ENCODE measurements around the gene TYR.
"Not testable (repeated sequence)": the region's sequence is repeated elsewhere in the genome, so short reads cannot be mapped to it uniquely, and the experiment has no call there.

The TYR gene

DNA sequence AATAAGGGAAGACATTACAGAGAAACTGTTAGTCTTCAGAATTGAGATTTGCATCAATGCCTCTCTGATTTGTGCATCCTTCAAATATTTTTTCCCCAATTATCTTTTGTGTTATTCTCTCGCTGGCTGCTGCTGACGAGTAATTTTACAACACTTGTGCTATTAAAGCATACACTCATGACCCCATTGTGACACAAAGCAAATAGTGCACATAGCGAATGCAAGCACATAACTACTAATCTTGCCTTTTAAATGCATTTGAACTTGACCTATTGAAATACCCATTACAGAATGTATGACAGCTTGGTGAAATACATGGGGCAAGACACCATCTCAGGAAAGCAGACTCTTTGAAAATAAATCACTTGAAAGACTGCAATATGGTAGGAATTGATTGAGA, 132.9 kb downstream of the TYR start:
- H3K4me3 ChIP-seq (ENCODE audit: low read depth, low read length); DNase-seq (ENCODE audit: low read depth): not testable (repeated sequence)

DNA sequence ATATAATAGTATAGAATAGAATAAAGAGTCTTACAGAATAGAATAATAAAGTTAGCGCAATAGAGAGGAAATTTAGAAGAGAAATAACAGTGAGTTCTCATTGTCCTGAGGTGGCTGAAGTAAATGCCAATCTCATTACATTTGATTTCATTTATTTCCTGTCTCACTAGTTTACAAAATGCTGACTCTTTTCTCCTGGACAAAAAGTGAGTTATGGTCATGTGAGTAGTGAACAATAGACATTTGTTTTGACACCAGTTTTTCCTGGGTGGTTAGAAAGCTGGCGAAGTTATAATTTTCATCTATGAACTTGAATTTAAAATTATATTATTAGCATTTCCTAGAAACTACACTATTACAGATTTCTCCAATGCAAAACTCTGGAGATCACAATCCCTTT, 143.7 kb downstream of the TYR start:
- no peak for DNase-seq (ENCODE audit: low read depth)
- H3K4me3 ChIP-seq (ENCODE audit: low read depth, low read length) = no peak overlapping the region
- TF ChIP-seq, protein P1, sequence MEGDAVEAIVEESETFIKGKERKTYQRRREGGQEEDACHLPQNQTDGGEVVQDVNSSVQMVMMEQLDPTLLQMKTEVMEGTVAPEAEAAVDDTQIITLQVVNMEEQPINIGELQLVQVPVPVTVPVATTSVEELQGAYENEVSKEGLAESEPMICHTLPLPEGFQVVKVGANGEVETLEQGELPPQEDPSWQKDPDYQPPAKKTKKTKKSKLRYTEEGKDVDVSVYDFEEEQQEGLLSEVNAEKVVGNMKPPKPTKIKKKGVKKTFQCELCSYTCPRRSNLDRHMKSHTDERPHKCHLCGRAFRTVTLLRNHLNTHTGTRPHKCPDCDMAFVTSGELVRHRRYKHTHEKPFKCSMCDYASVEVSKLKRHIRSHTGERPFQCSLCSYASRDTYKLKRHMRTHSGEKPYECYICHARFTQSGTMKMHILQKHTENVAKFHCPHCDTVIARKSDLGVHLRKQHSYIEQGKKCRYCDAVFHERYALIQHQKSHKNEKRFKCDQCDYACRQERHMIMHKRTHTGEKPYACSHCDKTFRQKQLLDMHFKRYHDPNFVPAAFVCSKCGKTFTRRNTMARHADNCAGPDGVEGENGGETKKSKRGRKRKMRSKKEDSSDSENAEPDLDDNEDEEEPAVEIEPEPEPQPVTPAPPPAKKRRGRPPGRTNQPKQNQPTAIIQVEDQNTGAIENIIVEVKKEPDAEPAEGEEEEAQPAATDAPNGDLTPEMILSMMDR (IDR thresholded peaks at IDR 0.05; ENCODE audit: insufficient read depth, low read depth, low read length, missing control alignments) = no peak

DNA sequence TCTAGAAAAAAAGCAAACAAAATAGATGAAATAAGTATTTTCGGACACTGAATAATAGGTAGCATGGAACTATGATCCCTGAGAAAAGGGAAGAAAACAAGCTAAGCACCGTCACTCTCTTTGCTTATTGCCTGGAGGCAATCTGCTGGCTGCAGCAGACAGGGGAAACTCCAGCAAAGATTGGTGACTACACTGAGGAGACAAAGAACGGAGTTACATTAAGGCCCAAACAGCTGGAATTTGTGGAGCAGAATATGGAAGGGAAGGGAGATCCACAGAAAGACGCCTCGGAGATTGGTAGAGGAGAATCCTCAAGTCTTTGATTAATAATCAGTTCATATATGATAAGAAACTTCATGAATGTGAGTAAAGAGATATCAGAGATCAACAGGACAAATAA, 150.2 kb downstream of the TYR start:
- DNase-seq (ENCODE audit: low read depth) = no peak
- TF ChIP-seq, protein P1 (IDR thresholded peaks at IDR 0.05; ENCODE audit: insufficient read depth, low read depth, low read length, missing control alignments) = no peak
- H3K4me3 ChIP-seq (ENCODE audit: low read depth, low read length) = no peak overlapping the region

DNA sequence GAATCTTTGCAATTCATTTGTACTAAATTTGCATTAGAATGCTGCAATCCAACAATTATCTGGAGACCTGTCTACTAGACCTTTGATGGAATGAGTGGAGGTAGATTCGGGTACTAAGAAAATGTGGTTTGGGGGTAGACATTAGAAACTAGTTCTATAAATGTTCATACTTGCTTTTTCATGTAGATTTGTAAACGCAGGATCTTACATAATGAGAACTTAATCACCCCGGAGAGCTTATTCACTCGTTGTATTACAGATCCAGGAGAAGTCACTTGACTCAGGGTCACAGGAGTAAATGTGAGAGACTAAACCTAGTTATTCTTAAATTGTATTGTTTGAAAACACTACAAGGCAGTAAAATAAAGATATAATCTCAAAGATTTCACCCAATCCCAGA, 154.3 kb downstream of the TYR start:
- DNase-seq (ENCODE audit: low read depth); H3K4me3 ChIP-seq (ENCODE audit: low read depth, low read length): not testable (repeated sequence)

DNA sequence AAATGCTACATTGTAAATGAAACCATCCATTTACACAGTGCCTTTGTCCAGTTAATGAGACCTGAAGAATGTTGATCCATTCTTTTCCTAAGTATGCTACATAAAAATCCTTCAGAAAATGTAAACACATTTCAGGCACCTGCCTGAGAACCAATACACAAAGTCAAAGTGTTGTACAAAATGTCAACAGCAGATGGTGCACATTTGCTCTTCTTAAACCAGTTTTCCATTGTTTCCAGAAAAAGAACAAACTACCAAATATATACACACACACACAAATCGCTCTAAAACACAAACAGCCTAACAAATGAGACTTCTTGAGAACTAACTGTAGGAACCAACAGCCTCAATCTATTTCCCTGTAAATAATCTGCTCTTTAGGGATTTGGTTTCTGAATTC, 156.0 kb downstream of the TYR start:
- not testable (repeated sequence) for H3K4me3 ChIP-seq (ENCODE audit: low read depth, low read length); DNase-seq (ENCODE audit: low read depth)

DNA sequence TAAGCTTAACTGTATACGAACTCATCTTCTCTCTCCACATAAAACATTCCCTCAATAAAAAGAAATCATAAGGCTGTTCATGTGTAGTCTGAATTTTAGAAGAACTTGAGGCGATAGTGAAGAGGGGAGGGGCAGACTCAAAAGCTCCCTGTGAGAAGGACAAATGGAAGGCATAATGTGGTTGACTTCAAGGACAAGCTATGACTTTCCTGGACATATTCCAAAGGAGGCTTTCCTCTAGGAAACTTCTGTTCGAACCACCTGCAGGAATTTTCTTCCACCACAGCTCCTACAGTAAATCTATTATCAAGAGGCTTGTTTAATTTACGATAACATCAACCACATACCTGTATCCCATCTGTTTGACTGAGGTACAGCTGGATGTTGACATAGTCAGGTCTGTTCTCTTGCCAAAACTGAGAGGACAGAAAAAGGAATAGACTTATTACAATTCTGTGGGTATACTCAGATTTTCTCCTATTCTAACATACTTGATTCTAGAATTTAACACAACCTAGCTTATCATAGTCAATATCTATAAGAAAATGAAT, 159.5 kb downstream of the TYR start:
- not testable (repeated sequence) for H3K4me3 ChIP-seq (ENCODE audit: low read depth, low read length); DNase-seq (ENCODE audit: low read depth)

DNA sequence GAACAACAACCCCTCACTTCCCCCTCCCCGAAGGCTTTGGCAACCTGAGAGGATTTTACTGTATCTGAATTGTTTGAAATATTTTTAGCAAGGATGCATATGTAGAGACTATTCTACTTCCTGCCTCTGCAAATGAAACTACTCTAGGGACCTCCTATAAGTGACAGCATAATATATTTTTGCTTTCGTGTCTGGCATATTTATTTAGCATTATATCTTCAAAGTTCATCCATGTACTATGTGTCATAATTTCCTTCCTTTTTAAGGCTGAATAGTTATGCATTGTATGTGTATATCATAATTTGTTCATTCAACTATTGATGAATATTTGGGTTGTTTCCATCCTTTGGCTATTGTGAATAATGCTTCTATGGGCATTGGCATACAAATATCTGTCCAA, 160.4 kb downstream of the TYR start:
- not testable (repeated sequence) for DNase-seq (ENCODE audit: low read depth); H3K4me3 ChIP-seq (ENCODE audit: low read depth, low read length)

DNA sequence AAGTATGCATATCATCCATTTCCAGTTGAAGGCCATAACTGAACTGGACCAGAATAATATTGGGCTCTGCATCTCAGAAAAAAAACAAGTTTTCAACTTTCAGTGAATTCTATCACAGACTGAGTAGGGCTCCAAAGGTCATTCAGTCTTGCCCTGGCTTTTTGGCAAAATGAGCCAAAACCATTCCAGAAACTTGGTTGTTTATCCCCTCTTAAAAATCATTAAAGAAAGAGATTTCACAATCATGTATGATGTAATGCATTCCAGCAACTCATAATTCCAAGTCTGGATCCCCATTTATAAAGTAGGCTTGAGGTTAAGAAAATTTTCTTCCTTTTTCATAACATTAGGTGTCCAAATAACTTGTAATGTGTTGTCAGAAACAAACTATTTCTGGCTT, 162.8 kb downstream of the TYR start:
- DNase-seq (ENCODE audit: low read depth); H3K4me3 ChIP-seq (ENCODE audit: low read depth, low read length): not testable (repeated sequence)

DNA sequence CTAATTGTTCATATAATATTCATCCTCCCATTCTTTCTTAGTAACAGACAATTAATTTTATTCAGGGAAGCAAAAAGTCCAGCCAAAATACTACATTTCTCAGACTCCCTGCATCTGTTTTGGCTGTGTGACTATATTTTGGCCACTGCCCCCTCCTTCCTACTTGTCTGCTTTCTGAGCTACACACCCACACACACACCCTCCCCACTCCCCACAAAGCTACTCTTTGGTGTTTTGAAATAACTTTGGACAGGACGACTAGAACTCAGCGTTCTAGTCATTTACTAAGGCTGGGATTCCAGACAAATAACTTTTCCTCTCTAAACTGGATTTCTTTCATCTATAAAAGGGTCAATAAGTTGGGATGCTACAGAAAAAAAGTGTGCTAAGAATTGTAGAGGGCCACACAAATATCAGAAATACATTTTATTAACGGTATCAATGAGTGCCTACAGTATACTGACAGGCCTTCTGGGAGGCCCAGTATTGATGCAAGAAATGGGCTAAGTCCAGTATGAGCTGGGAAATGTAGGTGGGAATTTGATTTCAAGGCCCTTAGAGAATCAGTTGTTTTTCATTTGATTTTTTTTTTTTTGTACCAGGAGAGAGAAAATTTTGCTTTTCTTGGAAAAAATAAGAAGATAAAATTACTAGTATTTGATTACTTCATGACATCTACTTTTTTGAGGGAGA, 165.4 kb downstream of the TYR start:
- not testable (repeated sequence) for DNase-seq (ENCODE audit: low read depth); H3K4me3 ChIP-seq (ENCODE audit: low read depth, low read length)
